HepG2 (cell line): ENCODE measurements around the gene LCAT. TPM values are rescaled to one million over a fixed set of nuclear protein-coding genes. Genes with fewer than 3 reads are reported as not detected.
A peak's percentile ranks its signal among the peaks of the same experiment; 100 is the strongest.

Source experiments
- CC2D1A ChIP-seq: sonication (generic); formaldehyde crosslinking; IDR thresholded peaks from 2 replicates; pipeline ENCODE4 v1.8.1; 2023; ENCODE audit warnings: mild to moderate bottlenecking, missing genetic modification reagents
- IRF2 ChIP-seq: IDR thresholded peaks from 2 replicates; pipeline ENCODE4 v1.6.1; 2018; ENCODE audit warnings: missing genetic modification reagents, missing compliant biosample characterization
- KLF13 ChIP-seq: sonication (generic); formaldehyde crosslinking; IDR thresholded peaks from 2 replicates; pipeline ENCODE4 v1.4.0; 2020; ENCODE audit warnings: mild to moderate bottlenecking, missing genetic modification reagents
- KLF15 ChIP-seq: sonication (generic); formaldehyde crosslinking; IDR thresholded peaks from 2 replicates; pipeline ENCODE4 v1.8.1; 2023; ENCODE audit warnings: borderline replicate concordance, mild to moderate bottlenecking, inconsistent platforms, missing genetic modification reagents, mixed read lengths
- PLRG1 ChIP-seq: fragments of 450-650 bp; conservative IDR thresholded peaks from 2 replicates; pipeline ENCODE4 v1.6.1; 2016
- POGZ ChIP-seq: sonication (generic); formaldehyde crosslinking; IDR thresholded peaks from 2 replicates; pipeline ENCODE4 v1.4.0; 2020; ENCODE audit warnings: mild to moderate bottlenecking, missing genetic modification reagents
- SAP130 ChIP-seq: IDR thresholded peaks from 2 replicates; pipeline ENCODE4 v1.6.1; 2016; ENCODE audit warnings: low read depth
- THYN1 ChIP-seq: sonication (generic); formaldehyde crosslinking; IDR thresholded peaks from 2 replicates; pipeline ENCODE4 v1.8.1; 2023; ENCODE audit warnings: low read depth, mild to moderate bottlenecking, moderate library complexity, missing genetic modification reagents, borderline replicate concordance
- ZNF160 ChIP-seq: sonication (generic); formaldehyde crosslinking; IDR thresholded peaks from 2 replicates; pipeline ENCODE4 v1.8.0; 2022; ENCODE audit warnings: mild to moderate bottlenecking, inconsistent platforms, missing genetic modification reagents
- ZNF20 ChIP-seq: sonication (generic); formaldehyde crosslinking; IDR thresholded peaks from 2 replicates; pipeline ENCODE4 v1.4.0; 2020; ENCODE audit warnings: mild to moderate bottlenecking, moderate library complexity, missing genetic modification reagents
- ZNF225 ChIP-seq: sonication (generic); formaldehyde crosslinking; IDR thresholded peaks from 2 replicates; pipeline ENCODE4 v1.4.0; 2020; ENCODE audit warnings: mild to moderate bottlenecking, missing genetic modification reagents
- ZNF768 ChIP-seq: sonication (generic); formaldehyde crosslinking; IDR thresholded peaks from 2 replicates; pipeline ENCODE4 v1.4.0; 2020; ENCODE audit warnings: missing genetic modification reagents
- ZSCAN25 ChIP-seq: sonication (generic); formaldehyde crosslinking; IDR thresholded peaks from 2 replicates; pipeline ENCODE4 v1.8.0; 2022; ENCODE audit warnings: mild to moderate bottlenecking, missing genetic modification reagents
- polyA plus RNA-seq, 8 experiments: library from polyadenylated mRNA; depleted of rRNA in 3 of 8; stranded (reverse) in 7 of 8; unstranded in 1 of 8; fragments of >200 nt; fragmentation: Illumina TruSeq in 4 of 8; extraction: Trizol in 4 of 8; gene quantifications; 2 replicates each; pipeline versions ENCODE4 v1.2.1 to v1.2.3, GENCODE V29; 2011 to 2016; ENCODE audit warnings: low read depth in 4 of 8, missing spikeins in 1 of 8, mixed read lengths in 1 of 8; ENCODE audit not compliant: insufficient read depth in 1 of 8
- total RNA-seq, 5 experiments: library from RNA; depleted of rRNA; stranded (reverse); fragments of >200 nt; fragmentation: Illumina TruSeq; extraction: Trizol; gene quantifications; 2 replicates each; pipeline ENCODE4 v1.2.3, GENCODE V29; 2016; ENCODE audit warnings: low read depth in 1 of 5
- TF ChIP-seq, protein P1 (sequence below): sonication (generic); formaldehyde crosslinking; IDR thresholded peaks from 2 replicates; pipeline ENCODE4 v1.8.0; 2022; ENCODE audit warnings: mild to moderate bottlenecking, missing genetic modification reagents; ENCODE audit not compliant: insufficient replicate concordance
- TF ChIP-seq, protein P2 (sequence below): sonication (generic); formaldehyde crosslinking; IDR thresholded peaks from 2 replicates; pipeline ENCODE4 v1.8.0; 2022; ENCODE audit warnings: low read depth, missing genetic modification reagents
- TF ChIP-seq, protein P3 (sequence below): sonication (generic); formaldehyde crosslinking; IDR thresholded peaks from 2 replicates; pipeline ENCODE4 v1.4.0; 2020; ENCODE audit warnings: missing genetic modification reagents
- TF ChIP-seq, protein P4 (sequence below): sonication (generic); formaldehyde crosslinking; IDR thresholded peaks from 2 replicates; pipeline ENCODE4 v1.4.0; 2020; ENCODE audit warnings: missing genetic modification reagents, borderline replicate concordance
- TF ChIP-seq, protein P5 (sequence below): sonication (generic); formaldehyde crosslinking; IDR thresholded peaks from 2 replicates; pipeline ENCODE4 v1.4.0; 2020; ENCODE audit warnings: mild to moderate bottlenecking, missing genetic modification reagents, borderline replicate concordance

LCAT gene
- total and polyA plus RNA-seq, 2 of the 13 experiments (the other 11 are each of a cell fraction or from before 2014, with no cell fraction given) = 36.1 to 38.9 TPM

DNA sequence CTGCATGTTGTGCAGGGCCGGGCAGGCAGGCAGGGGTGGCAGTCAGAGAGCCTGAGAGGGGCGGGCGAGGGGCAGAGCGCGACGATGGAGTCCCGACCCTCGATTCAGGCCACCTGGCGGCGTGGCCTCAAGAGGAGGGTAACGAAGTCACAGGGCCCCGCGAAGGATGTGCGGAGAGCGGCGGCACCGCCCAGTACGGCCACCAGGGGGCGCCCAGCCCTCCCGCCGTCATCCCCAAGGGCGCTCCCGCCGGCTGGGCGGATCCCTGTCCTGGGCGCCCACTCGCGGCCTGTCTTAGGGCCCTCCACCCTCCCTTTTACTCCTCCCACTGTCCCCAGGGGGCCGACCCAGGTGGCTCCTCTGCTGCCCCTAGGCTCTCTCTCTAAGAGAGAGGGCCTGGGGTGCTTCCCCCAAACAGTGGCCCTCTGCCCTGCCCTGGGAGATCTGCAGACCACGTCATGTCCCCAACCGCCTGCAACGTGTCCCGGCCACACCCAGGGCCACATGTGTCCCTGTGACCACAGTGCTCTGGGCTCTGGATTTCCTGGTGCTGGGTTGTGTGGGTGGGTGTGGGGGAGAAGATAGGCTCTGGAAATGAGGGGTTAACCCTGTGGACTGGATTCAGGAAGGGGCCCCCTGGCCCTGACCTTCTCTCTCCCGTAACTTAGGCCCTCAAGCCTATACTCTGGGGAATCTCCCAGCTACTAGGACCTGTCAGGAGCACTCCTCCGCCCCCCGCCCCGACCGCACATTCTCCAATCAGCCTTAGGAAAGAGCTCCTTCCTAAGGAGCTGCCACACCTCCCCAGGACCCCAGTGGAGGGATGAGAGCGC lies 49.5 kb upstream of the LCAT start (continued):
- TF ChIP-seq KLF13 (CRISPR knock-in tag) (no peak), SAP130 (CRISPR knock-in tag) (peak; percentile 79), THYN1 (CRISPR knock-in tag) (no peak), ZNF768 (CRISPR knock-in tag) (peak; percentile 74; the same call in 1 of the 2 replicates), KLF15 (no peak), ZNF225 (CRISPR knock-in tag) (no peak), ZNF20 (CRISPR knock-in tag) (no peak), CC2D1A (CRISPR knock-in tag) (no peak), POGZ (CRISPR knock-in tag) (no peak), IRF2 (CRISPR knock-in tag) (no peak; the same call in 1 of the 2 replicates), PLRG1 (no peak), ZSCAN25 (CRISPR knock-in tag) (no peak), ZNF160 (no peak)
- TF ChIP-seq, protein P1, sequence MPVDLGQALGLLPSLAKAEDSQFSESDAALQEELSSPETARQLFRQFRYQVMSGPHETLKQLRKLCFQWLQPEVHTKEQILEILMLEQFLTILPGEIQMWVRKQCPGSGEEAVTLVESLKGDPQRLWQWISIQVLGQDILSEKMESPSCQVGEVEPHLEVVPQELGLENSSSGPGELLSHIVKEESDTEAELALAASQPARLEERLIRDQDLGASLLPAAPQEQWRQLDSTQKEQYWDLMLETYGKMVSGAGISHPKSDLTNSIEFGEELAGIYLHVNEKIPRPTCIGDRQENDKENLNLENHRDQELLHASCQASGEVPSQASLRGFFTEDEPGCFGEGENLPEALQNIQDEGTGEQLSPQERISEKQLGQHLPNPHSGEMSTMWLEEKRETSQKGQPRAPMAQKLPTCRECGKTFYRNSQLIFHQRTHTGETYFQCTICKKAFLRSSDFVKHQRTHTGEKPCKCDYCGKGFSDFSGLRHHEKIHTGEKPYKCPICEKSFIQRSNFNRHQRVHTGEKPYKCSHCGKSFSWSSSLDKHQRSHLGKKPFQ (CRISPR knock-in tag) = peak; percentile 44
- TF ChIP-seq, protein P2, sequence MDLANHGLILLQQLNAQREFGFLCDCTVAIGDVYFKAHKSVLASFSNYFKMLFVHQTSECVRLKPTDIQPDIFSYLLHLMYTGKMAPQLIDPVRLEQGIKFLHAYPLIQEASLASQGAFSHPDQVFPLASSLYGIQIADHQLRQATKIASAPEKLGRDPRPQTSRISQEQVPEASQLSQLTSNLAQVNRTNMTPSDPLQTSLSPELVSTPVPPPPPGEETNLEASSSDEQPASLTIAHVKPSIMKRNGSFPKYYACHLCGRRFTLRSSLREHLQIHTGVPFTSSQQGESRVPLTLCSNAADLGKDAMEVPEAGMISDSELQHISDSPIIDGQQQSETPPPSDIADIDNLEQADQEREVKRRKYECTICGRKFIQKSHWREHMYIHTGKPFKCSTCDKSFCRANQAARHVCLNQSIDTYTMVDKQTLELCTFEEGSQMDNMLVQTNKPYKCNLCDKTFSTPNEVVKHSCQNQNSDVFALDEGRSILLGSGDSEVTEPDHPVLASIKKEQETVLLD (CRISPR knock-in tag) = no peak
- TF ChIP-seq, protein P3, sequence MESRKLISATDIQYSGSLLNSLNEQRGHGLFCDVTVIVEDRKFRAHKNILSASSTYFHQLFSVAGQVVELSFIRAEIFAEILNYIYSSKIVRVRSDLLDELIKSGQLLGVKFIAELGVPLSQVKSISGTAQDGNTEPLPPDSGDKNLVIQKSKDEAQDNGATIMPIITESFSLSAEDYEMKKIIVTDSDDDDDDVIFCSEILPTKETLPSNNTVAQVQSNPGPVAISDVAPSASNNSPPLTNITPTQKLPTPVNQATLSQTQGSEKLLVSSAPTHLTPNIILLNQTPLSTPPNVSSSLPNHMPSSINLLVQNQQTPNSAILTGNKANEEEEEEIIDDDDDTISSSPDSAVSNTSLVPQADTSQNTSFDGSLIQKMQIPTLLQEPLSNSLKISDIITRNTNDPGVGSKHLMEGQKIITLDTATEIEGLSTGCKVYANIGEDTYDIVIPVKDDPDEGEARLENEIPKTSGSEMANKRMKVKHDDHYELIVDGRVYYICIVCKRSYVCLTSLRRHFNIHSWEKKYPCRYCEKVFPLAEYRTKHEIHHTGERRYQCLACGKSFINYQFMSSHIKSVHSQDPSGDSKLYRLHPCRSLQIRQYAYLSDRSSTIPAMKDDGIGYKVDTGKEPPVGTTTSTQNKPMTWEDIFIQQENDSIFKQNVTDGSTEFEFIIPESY (CRISPR knock-in tag) = peak; percentile 61
- TF ChIP-seq, protein P4, sequence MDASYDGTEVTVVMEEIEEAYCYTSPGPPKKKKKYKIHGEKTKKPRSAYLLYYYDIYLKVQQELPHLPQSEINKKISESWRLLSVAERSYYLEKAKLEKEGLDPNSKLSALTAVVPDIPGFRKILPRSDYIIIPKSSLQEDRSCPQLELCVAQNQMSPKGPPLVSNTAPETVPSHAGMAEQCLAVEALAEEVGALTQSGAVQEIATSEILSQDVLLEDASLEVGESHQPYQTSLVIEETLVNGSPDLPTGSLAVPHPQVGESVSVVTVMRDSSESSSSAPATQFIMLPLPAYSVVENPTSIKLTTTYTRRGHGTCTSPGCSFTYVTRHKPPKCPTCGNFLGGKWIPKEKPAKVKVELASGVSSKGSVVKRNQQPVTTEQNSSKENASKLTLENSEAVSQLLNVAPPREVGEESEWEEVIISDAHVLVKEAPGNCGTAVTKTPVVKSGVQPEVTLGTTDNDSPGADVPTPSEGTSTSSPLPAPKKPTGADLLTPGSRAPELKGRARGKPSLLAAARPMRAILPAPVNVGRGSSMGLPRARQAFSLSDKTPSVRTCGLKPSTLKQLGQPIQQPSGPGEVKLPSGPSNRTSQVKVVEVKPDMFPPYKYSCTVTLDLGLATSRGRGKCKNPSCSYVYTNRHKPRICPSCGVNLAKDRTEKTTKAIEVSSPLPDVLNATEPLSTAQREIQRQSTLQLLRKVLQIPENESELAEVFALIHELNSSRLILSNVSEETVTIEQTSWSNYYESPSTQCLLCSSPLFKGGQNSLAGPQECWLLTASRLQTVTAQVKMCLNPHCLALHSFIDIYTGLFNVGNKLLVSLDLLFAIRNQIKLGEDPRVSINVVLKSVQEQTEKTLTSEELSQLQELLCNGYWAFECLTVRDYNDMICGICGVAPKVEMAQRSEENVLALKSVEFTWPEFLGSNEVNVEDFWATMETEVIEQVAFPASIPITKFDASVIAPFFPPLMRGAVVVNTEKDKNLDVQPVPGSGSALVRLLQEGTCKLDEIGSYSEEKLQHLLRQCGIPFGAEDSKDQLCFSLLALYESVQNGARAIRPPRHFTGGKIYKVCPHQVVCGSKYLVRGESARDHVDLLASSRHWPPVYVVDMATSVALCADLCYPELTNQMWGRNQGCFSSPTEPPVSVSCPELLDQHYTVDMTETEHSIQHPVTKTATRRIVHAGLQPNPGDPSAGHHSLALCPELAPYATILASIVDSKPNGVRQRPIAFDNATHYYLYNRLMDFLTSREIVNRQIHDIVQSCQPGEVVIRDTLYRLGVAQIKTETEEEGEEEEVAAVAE (CRISPR knock-in tag) = no peak
- TF ChIP-seq, protein P5, sequence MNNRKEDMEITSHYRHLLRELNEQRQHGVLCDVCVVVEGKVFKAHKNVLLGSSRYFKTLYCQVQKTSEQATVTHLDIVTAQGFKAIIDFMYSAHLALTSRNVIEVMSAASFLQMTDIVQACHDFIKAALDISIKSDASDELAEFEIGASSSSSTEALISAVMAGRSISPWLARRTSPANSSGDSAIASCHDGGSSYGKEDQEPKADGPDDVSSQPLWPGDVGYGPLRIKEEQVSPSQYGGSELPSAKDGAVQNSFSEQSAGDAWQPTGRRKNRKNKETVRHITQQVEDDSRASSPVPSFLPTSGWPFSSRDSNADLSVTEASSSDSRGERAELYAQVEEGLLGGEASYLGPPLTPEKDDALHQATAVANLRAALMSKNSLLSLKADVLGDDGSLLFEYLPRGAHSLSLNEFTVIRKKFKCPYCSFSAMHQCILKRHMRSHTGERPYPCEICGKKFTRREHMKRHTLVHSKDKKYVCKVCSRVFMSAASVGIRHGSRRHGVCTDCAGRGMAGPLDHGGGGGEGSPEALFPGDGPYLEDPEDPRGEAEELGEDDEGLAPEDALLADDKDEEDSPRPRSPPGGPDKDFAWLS (CRISPR knock-in tag) = no peak; the same call in 1 of the 2 replicates
